Heart right ventricle (tissue), 16 donors: ENCODE results near the gene ZNF644. TPM values are rescaled to one million over a fixed set of nuclear protein-coding genes. Genes with fewer than 3 reads are reported as not detected.

Experiments
- ATAC-seq, 8 donors: fragments of 200-7000 bp; cut with Tn5 transposase; one replicate each; pipeline ENCODE4 v1.9.1; 2020; ENCODE audit warnings: mild to moderate bottlenecking in 8 of 8, moderate library complexity in 8 of 8, moderate number of reproducible peaks in 1 of 8
- DNase-seq, 2 donors: peaks; one replicate each; pipeline ENCODE4 v3.0.0-alpha.2; 2020
- H3K27ac ChIP-seq, 10 donors: fragments of 200-600 bp; sonication (generic) in 2 of 10; one replicate each; pipeline versions ENCODE4 v1.5.0 to v1.8.0; 2020 to 2022; ENCODE audit warnings: mild to moderate bottlenecking in 3 of 10
- H3K27me3 ChIP-seq, 7 donors: fragments of 200-600 bp; one replicate each; pipeline ENCODE4 v1.8.0; 2021 to 2022; ENCODE audit warnings: mild to moderate bottlenecking in 2 of 7
- H3K36me3 ChIP-seq, 9 donors: fragments of 200-600 bp; sonication (generic) in 1 of 9; one replicate each; pipeline versions ENCODE4 v1.5.0 to v1.8.0; 2020 to 2022; ENCODE audit warnings: mild to moderate bottlenecking in 2 of 9
- H3K4me1 ChIP-seq, 9 donors: fragments of 200-600 bp; sonication (generic) in 1 of 9; one replicate each; pipeline versions ENCODE4 v1.5.0 to v1.8.0; 2020 to 2022; ENCODE audit warnings: mild to moderate bottlenecking in 4 of 9
- H3K4me3 ChIP-seq, 10 donors: fragments of 200-600 bp; sonication (generic) in 2 of 10; one replicate each; pipeline versions ENCODE4 v1.5.0 to v1.8.0; 2020 to 2022; ENCODE audit warnings: mild to moderate bottlenecking in 7 of 10, moderate library complexity in 2 of 10
- H3K9me3 ChIP-seq, 11 donors: fragments of 200-600 bp in 10 of 11; sonication (generic) in 2 of 11; one replicate each; pipeline versions ENCODE4 v1.5.0 to v1.8.0; 2013 to 2022; ENCODE audit warnings: mild to moderate bottlenecking in 2 of 11, control low read depth in 1 of 11, moderate library complexity in 1 of 11
- CTCF ChIP-seq, 9 donors: fragments of 200-600 bp; sonication (generic) in 2 of 9; IDR thresholded peaks; one replicate each; pipeline versions ENCODE4 v1.5.0 to v1.8.0; 2021 to 2022; ENCODE audit warnings: antibody characterized with exemption in 9 of 9, mild to moderate bottlenecking in 5 of 9, moderate library complexity in 1 of 9
- WGBS, 2 donors: extraction: QIAGEN DNeasy Blood & Tissue Kit; methylation state at CpG; one replicate each; pipeline ENCODE4 v1.1.7; 2013; ENCODE audit warnings: inconsistent platforms in 1 of 2; 5-methylcytosine and 5-hydroxymethylcytosine counted together
- intact Hi-C, 10 donors: fragments of 100-400 bp; cut with DNase I; formaldehyde crosslinking; loops; one replicate each; pipeline versions ENCODE4 v1.11.1 to v1.14.2; 2022
- polyA plus RNA-seq, 2 donors: library from polyadenylated mRNA; stranded (reverse); fragments of 200-250 nt; gene quantifications; one replicate each; pipeline ENCODE4 v1.2.3, GENCODE V29; 2013
- total RNA-seq, 10 donors: library from RNA; stranded (reverse); fragmentation: NEBNext Ultra II Directional in 3 of 10; extraction: Animal tissue kit (Norgen Biotek cat#: 25700) in 3 of 10; gene quantifications; one replicate each; pipeline versions ENCODE4 v1.2.1 to v1.2.4, GENCODE V29; 2021 to 2023
- donor health status: Arrhythmogenic right ventricular cardiomyopathy.
- donor health status: ischemic (EF 13 %, LVEDD 7.1; RV severe dilation, severe dysfunction).
- donor health status: healthy with polysubstance abuse.
- donor health status: DM: no; HTN: yes; CAD: no.
- donor health status: DM: no; HTN: no; CAD: no.
- donor health status: ischemic (EF 25% LVEDD 6.9; RV normal size, moderate dysfunction).
- donor health status: ischemic (EF 25% LVEDD 5.7; RV mildly dilated, moderate dysfunction).
- donor health status: healthy.
- donor health status: DM: yes; HTN: yes; CAD: no.
- donor health status: Ischemic cardiomyopathy.
- donor health status: ischemic (EF 35%, LVEDD 5.7; RV mildly dilated, moderate dysfunction).
- donor health status: nonischemic (EF 11% LVEDD 7.7; RV severe dilation, severe dysfunction).
- donor health status: DM: yes; HTN: yes; CAD: no.
- donor health status: PGD.
- donor health status: ischemic (EF 29% LVEDD 5.4; RV normal size, mild dysfunction).
- donor health status: nonischemic (EF 23%, LVEDD 6.1; RV moderate dilation, normal function).

ZNF644 gene
- total and polyA plus RNA-seq, 12 donors, result 10.7 to 48.0 (median 33.6) TPM

GRCh38 chr1:91036894-91037829 lies 15.3 kb upstream of the ZNF644 start:
- no peak for TF ChIP-seq CTCF (IDR thresholded peaks at IDR 0.05)
- no peaks in the 10 kb centered on the region for H3K4me1 ChIP-seq
- peaks cover 0 to 18% (median 4%) of the 10 kb centered on the region in 11 donors for H3K9me3 ChIP-seq
- peaks cover 0 to 10% (median 0%) of the 10 kb centered on the region in 7 donors for H3K27me3 ChIP-seq
- H3K27ac ChIP-seq, result no peak overlapping the region
- intact Hi-C loops, result no loop called here
- WGBS, 2 donors, result 81 to 84% methylated on average over 4 of the region's 4 CpGs
- H3K4me3 ChIP-seq, result no peak overlapping the region
- no peak for ATAC-seq
- no peak for DNase-seq
- H3K36me3 ChIP-seq, result no peaks in the 10 kb centered on the region

- no peak for DNase-seq
- H3K27me3 ChIP-seq, result peaks cover 0 to 22% (median 5%) of the 10 kb centered on the region in 7 donors
- intact Hi-C loops, result no loop called here
- no peak for TF ChIP-seq CTCF (IDR thresholded peaks at IDR 0.05)
- H3K4me1 ChIP-seq, result peaks cover 0 to 3% (median 0%) of the 10 kb centered on the region in 9 donors
- H3K27ac ChIP-seq, result no peak overlapping the region
- H3K36me3 ChIP-seq, result no peaks in the 10 kb centered on the region
- no peak overlapping the region for H3K4me3 ChIP-seq
- no peaks in the 10 kb centered on the region for H3K9me3 ChIP-seq
- ATAC-seq, result no peak
Measured at GRCh38 chr1:91032349-91032748, 10.5 kb upstream of the ZNF644 start.

GRCh38 chr1:91031081-91031480 lies 9.2 kb upstream of the ZNF644 start:
- Histone ChIP-seq H3K4me3 (no peak overlapping the region), H3K9me3 (no peaks in the 10 kb centered on the region), H3K27me3 (peaks cover 0 to 22% (median 5%) of the 10 kb centered on the region in 7 donors), H3K36me3 (no peaks in the 10 kb centered on the region), H3K4me1 (peaks cover 0 to 3% (median 0%) of the 10 kb centered on the region in 9 donors), H3K27ac (no peak overlapping the region)
- intact Hi-C loops, result no loop called here
- WGBS, 2 donors, result 86 to 97% methylated on average over 1 of the region's 1 CpG
- no peak for DNase-seq
- no peak for TF ChIP-seq CTCF (IDR thresholded peaks at IDR 0.05)
- no peak for ATAC-seq

GRCh38 chr1:91026777-91027176 lies 4.9 kb upstream of the ZNF644 start:
- 84 to 91% methylated on average over 1 of the region's 1 CpG for WGBS, 2 donors
- TF ChIP-seq CTCF (IDR thresholded peaks at IDR 0.05), result peak in 5 of 9 donors; percentile 17 to 37 (median 23)
- Histone ChIP-seq H3K4me3 (no peak overlapping the region), H3K4me1 (peaks cover 0 to 17% (median 9%) of the 10 kb centered on the region in 9 donors), H3K27ac (no peak overlapping the region), H3K9me3 (no peaks in the 10 kb centered on the region), H3K27me3 (peaks cover 0 to 13% (median 5%) of the 10 kb centered on the region in 7 donors), H3K36me3 (no peaks in the 10 kb centered on the region)
- intact Hi-C loops, result loop anchor here in 3 of 10 donors (10.0 kb wide), 3 partner anchors 172 to 312 kb away; partner anchors contain the start of gene BARHL2 (in 1 of the 3)
- ATAC-seq, result no peak
- DNase-seq, result no peak
